ENCODE results near the gene RABGAP1L. TPM values are rescaled to one million over a fixed set of nuclear protein-coding genes. Genes with fewer than 3 reads are reported as not detected.
"Not testable (repeated sequence)": the region's sequence is repeated elsewhere in the genome, so short reads cannot be mapped to it uniquely, and the experiment has no call there.

RABGAP1L gene
- polyA plus RNA-seq, 3 donors = 23.9 to 38.1 (median 27.8) TPM

DNA sequence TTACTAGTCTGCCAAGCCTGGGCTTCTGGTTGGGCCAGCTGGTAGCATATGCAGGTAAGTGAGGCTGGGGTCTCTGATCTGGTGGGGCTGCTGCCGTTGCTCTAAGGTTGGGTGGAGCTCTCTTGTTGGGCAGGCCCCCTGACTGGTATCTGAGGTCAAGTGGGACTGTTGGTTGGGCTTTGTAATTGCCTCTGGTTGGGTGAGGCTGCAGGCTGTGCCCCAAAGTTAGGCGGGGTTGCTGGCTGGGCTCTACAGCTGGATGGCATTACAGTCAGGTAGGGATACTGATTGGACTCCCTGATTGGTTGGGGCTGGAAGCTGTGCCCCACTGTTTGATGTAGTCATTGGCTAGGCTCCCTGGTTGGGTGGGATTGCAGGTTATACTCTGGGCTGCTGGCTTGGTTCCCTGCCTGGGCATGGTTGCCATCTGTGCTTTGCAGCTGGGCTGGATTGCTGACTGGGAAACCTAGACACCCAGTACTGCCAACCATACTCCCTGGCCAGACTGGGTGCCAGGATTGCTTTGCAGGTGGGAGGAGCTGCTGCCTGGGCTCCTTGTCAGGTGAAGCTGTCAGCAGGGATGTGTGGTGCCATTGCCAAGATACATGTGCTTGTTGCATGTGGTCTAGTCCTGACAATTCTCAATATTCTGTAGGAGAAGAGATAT lies 130.5 kb downstream of the RABGAP1L start:
- DNase-seq = no peak

GRCh38 chr1:174291059-174291458 lies 131.7 kb downstream of the RABGAP1L start:
- no peak for DNase-seq

- DNase-seq = no peak
Measured at GRCh38 chr1:174296309-174296708, 137.0 kb downstream of the RABGAP1L start.

DNA sequence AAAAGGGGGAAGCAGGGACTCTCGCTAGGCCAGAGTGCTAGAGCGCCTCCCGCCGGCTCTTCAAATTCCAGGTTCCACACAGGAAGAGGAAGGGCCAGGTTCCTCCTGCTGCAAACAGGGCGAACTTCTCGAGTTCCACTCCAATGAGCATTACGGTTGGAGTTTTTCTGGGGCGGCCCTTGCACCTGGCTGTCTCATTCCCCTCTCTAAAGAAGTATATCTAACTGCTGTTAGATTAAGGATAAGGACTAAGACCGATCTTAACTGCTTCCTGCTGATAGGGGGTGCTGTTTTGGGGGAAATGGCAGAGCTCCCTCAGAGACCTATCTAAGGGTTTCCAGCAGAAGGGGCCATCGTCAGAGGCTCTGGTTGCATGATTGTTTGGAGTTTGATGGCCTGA lies 138.0 kb downstream of the RABGAP1L start:
- no peak for DNase-seq

DNA sequence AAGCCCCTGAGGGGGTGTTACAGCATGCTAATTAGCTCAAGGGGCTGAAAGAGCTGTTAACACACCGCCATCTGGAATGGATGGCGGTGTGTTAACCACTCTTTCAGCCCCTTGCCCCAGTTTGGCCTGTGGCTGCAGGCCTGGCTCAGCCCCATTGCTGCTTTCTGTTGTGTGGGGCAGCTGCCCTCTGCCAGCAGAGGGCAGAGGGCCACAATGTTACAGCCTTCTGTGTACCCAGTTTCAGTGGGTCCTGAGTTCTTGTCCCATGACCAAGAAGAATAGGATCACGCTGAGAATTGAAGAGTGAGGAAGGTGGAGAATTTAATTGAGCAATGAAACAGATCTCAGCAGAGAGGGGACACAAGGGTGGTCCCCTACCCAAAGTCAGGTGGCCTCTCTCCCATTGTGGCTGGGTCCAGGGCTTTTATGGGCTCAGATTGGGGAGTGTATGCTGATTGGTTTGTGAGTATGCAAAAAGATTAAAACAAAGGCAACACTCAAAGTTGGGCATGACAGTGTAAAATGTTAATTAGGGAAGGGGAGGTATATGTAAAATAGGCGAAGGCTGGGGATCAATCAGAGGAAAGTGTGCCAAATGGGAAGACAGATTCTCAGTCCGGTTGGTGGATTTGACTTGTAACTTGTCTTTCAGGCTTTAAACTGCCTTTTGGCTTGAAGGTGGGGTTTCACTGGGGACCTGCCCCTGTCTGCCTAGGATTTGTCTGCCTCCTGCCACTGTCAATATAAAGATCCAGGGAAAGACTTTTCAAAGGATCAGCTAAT lies 142.2 kb downstream of the RABGAP1L start:
- no peak for DNase-seq

- DNase-seq = no peak
Measured at GRCh38 chr1:174308604-174309003, 149.3 kb downstream of the RABGAP1L start.

DNA sequence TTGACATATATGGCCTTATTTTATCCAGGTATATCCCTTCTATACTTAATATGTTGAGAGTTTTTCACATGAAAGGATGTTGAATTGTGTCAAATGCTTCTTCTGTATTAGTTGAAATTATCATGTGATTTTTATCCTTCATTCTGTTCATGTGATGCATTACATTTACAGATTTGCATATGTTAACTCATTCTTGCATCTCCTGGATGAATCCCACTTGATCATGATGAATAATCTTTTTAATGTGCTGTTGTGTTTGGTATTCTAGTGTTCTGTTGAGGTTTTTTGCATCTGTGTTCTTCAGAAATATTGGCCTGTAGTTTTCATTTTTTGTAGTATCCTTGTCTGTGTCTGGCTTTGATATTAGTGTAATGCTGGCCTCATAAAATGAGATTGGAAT lies 150.2 kb downstream of the RABGAP1L start:
- DNase-seq = no peak

- no peak for DNase-seq
Measured at GRCh38 chr1:174314433-174314832, 155.1 kb downstream of the RABGAP1L start.

DNA sequence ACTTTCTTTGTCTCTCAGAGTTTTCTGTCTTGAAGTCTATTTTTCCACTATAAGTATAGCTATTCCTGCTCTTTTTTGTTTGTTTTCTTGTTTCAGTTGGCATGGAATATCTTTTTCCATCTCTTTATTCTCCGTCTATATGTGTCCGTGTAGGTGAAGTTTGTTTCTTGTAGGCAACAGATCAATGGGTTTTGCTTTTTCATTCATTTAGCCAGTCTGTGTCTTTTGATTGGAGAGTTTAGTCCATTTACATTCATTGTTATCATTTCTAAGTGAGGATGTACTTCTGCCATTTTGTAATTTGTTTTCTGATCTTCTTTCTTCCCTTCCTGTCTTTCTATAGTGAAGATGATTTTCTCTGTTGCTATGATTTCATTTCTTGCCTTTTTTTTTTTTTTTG lies 155.9 kb downstream of the RABGAP1L start:
- no peak for DNase-seq

- not testable (repeated sequence) for DNase-seq
Measured at GRCh38 chr1:174320897-174321296, 161.6 kb downstream of the RABGAP1L start.

DNA sequence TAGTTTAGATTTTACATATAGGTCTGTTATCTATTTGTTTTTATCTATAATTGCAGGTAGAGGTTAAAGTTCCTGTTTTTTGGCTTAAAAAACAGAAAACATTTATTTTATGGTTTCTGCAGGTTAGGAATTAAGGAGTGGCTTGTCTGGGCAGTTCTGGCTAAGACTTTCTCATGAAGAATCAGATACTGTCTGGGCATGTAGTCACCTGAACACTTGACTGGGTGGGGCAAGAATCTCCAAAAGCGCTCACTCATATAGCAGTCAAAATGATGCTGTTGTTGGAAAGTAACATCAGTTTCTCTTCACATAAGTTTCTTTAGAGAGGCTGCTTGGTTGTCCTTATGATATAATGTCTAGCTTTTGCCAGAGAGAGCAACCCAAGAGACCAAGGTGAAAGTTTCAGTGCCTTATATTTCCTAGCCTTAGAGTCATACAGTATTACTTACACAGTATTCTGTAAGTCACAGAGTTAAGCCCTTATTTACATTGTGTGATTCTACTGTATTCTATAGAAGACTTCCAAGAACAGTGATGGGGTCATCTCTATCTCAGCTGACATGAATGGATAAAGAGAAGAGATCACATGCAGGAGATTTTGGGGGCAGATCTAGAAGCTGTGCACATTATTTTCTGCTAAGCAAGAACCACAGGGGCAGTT lies 163.0 kb downstream of the RABGAP1L start:
- no peak for DNase-seq

- no peak for DNase-seq
Measured at GRCh38 chr1:174324493-174324892, 165.2 kb downstream of the RABGAP1L start.

DNA sequence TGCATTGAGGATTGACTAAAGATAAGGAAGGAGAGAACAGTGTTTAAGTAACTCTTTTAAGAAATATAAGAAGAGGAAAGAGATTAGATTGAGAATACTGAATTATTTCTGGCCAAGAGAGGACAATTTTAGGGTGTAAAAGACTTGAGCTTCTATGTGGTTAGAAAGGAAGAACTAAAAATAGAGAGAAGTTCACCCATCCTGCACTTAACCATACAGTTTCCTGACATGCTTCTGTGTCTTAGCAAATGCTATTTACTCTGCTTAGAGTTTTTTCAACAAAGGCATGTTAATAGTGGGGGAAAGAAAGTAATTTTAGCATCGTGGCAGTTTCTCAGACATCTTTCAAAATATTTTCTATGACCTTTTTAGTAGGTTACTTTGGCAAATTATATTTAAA lies 165.6 kb downstream of the RABGAP1L start:
- DNase-seq = no peak

GRCh38 chr1:174326278-174326677 lies 167.0 kb downstream of the RABGAP1L start:
- no peak for DNase-seq

DNA sequence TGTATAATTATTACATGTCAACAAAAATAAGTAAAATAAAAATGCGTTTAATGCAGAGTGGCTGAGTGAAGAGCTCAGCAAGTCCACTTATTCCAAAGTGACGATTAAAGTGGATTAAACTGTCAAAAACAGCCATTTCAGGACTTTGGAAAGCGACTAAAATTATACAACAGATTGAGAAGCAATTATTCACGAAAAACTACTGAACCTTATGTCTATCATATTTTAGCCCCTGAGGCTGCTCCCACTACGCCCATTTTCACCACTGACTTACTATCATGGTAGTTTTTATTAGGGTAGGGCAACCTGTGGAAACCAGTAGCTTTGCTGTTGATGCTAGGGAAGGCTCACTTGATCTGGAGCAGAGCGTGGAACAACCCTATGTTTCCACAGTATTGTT lies 174.1 kb downstream of the RABGAP1L start:
- no peak for DNase-seq

GRCh38 chr1:174337000-174337681 lies 177.8 kb downstream of the RABGAP1L start:
- no peak for DNase-seq

DNA sequence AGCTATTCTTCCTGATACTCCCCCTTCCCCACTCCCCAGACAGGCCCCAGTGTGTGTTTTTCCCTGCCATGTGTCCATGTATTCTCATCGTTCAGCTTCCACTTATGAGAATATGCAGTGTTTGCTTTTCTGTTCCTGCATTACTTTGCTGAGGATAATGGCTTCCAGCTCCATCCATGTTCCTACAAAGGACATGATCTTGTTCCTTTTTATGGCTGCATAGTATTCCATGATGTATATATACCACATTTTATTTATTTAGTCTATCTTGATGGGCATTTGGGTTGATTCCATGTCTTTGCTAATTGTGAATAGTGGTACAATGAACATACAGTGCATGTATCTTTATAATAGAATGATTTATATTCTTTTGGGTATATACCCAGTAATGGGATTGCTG lies 181.1 kb downstream of the RABGAP1L start:
- not testable (repeated sequence) for DNase-seq

- no peak for DNase-seq
Measured at GRCh38 chr1:174344162-174344561, 184.8 kb downstream of the RABGAP1L start.

DNA sequence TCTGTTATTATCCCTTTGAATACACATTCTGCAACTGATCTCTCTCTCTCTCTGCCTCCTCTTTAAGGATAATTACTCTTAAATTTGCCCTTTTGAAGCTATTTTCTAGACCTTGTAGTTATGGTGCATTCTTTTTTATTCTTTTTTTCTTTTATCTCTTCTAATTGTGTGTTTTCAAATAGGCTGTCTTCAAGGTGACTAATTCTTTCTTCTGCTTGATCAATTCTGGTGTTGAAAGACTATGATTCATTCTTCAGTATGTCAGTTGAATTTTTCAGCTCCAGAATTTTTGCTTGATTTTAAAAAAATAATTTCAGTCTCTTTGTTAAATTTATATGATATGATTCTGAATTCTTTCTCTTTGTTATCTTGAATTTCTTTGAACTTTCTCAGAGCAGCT lies 192.8 kb downstream of the RABGAP1L start:
- no peak for DNase-seq

GRCh38 chr1:174352883-174353608 lies 193.7 kb downstream of the RABGAP1L start:
- DNase-seq = no peak

GRCh38 chr1:174358344-174358743 lies 199.0 kb downstream of the RABGAP1L start:
- no peak for DNase-seq

Data from renal pelvis (tissue), 4 donors.